Measurements from ENCODE around the gene FAM151A.
A peak's percentile ranks its signal among the peaks of the same experiment; 100 is the strongest.

FAM151A gene

GRCh38 chr1:54604051-54604450 is 19.3 kb downstream of the FAM151A start:
- peaks cover 25 to 27% of the 10 kb centered on the region in 2 donors for H3K4me1 ChIP-seq (ENCODE audit: control insufficient read depth in 1 of 2, insufficient read depth in 2 of 2, low read length in 2 of 2)
- no peak overlapping the region for H3K27ac ChIP-seq (ENCODE audit: low read depth, low read length)
- H3K9ac ChIP-seq (ENCODE audit: low read depth in 1 of 2, low read length in 2 of 2) = no peak overlapping the region
- peaks cover 28 to 62% of the 10 kb centered on the region in 2 donors for H3K36me3 ChIP-seq (ENCODE audit: control insufficient read depth in 1 of 2, insufficient read depth in 2 of 2, low read length in 2 of 2)
- no peaks in the 10 kb centered on the region for H3K27me3 ChIP-seq (ENCODE audit: control insufficient read depth in 1 of 2, insufficient read depth in 2 of 2, low read length in 2 of 2)
- no peaks in the 10 kb centered on the region for H3K9me3 ChIP-seq (ENCODE audit: control insufficient read depth in 1 of 2, low read length in 2 of 2)
- no peak overlapping the region for H3K4me3 ChIP-seq (ENCODE audit: low read depth in 1 of 2, low read length in 2 of 2)

- Histone ChIP-seq H3K9ac (ENCODE audit: low read depth in 1 of 2, low read length in 2 of 2) (no peak overlapping the region), H3K4me3 (ENCODE audit: low read depth in 1 of 2, low read length in 2 of 2) (no peak overlapping the region), H3K27ac (ENCODE audit: low read depth, low read length) (no peak overlapping the region), H3K27me3 (ENCODE audit: control insufficient read depth in 1 of 2, insufficient read depth in 2 of 2, low read length in 2 of 2) (no peaks in the 10 kb centered on the region), H3K4me1 (ENCODE audit: control insufficient read depth in 1 of 2, insufficient read depth in 2 of 2, low read length in 2 of 2) (peaks cover 25 to 27% of the 10 kb centered on the region in 2 donors), H3K9me3 (ENCODE audit: control insufficient read depth in 1 of 2, low read length in 2 of 2) (no peaks in the 10 kb centered on the region), H3K36me3 (ENCODE audit: control insufficient read depth in 1 of 2, insufficient read depth in 2 of 2, low read length in 2 of 2) (peaks cover 28 to 60% of the 10 kb centered on the region in 2 donors)
Observed at GRCh38 chr1:54603241-54603640, 20.1 kb downstream of the FAM151A start.

GRCh38 chr1:54602554-54602953 is 20.8 kb downstream of the FAM151A start:
- Histone ChIP-seq H3K9ac (ENCODE audit: low read depth in 1 of 2, low read length in 2 of 2) (no peak overlapping the region), H3K4me3 (ENCODE audit: low read depth in 1 of 2, low read length in 2 of 2) (no peak overlapping the region), H3K27me3 (ENCODE audit: control insufficient read depth in 1 of 2, insufficient read depth in 2 of 2, low read length in 2 of 2) (no peaks in the 10 kb centered on the region), H3K36me3 (ENCODE audit: control insufficient read depth in 1 of 2, insufficient read depth in 2 of 2, low read length in 2 of 2) (peaks cover 28 to 59% of the 10 kb centered on the region in 2 donors), H3K27ac (ENCODE audit: low read depth, low read length) (peak overlapping the region; percentile 10), H3K4me1 (ENCODE audit: control insufficient read depth in 1 of 2, insufficient read depth in 2 of 2, low read length in 2 of 2) (peaks cover 25 to 27% of the 10 kb centered on the region in 2 donors), H3K9me3 (ENCODE audit: control insufficient read depth in 1 of 2, low read length in 2 of 2) (no peaks in the 10 kb centered on the region)

GRCh38 chr1:54601730-54602129 is 21.6 kb downstream of the FAM151A start:
- Histone ChIP-seq H3K27ac (ENCODE audit: low read depth, low read length) (no peak overlapping the region), H3K27me3 (ENCODE audit: control insufficient read depth in 1 of 2, insufficient read depth in 2 of 2, low read length in 2 of 2) (no peaks in the 10 kb centered on the region), H3K9me3 (ENCODE audit: control insufficient read depth in 1 of 2, low read length in 2 of 2) (no peaks in the 10 kb centered on the region), H3K9ac (ENCODE audit: low read depth in 1 of 2, low read length in 2 of 2) (no peak overlapping the region), H3K4me3 (ENCODE audit: low read depth in 1 of 2, low read length in 2 of 2) (no peak overlapping the region), H3K4me1 (ENCODE audit: control insufficient read depth in 1 of 2, insufficient read depth in 2 of 2, low read length in 2 of 2) (peaks cover 25 to 26% of the 10 kb centered on the region in 2 donors), H3K36me3 (ENCODE audit: control insufficient read depth in 1 of 2, insufficient read depth in 2 of 2, low read length in 2 of 2) (peaks cover 31 to 59% of the 10 kb centered on the region in 2 donors)

- no peaks in the 10 kb centered on the region for H3K27me3 ChIP-seq (ENCODE audit: control insufficient read depth in 1 of 2, insufficient read depth in 2 of 2, low read length in 2 of 2)
- H3K4me3 ChIP-seq (ENCODE audit: low read depth in 1 of 2, low read length in 2 of 2) = no peak overlapping the region
- H3K27ac ChIP-seq (ENCODE audit: low read depth, low read length) = no peak overlapping the region
- H3K9ac ChIP-seq (ENCODE audit: low read depth in 1 of 2, low read length in 2 of 2) = no peak overlapping the region
- H3K36me3 ChIP-seq (ENCODE audit: control insufficient read depth in 1 of 2, insufficient read depth in 2 of 2, low read length in 2 of 2) = peaks cover 33 to 61% of the 10 kb centered on the region in 2 donors
- H3K9me3 ChIP-seq (ENCODE audit: control insufficient read depth in 1 of 2, low read length in 2 of 2) = no peaks in the 10 kb centered on the region
- peaks cover 20 to 22% of the 10 kb centered on the region in 2 donors for H3K4me1 ChIP-seq (ENCODE audit: control insufficient read depth in 1 of 2, insufficient read depth in 2 of 2, low read length in 2 of 2)
Observed at GRCh38 chr1:54600947-54601721, 22.2 kb downstream of the FAM151A start.

GRCh38 chr1:54599211-54599823 is 24.0 kb downstream of the FAM151A start:
- H3K36me3 ChIP-seq (ENCODE audit: control insufficient read depth in 1 of 2, insufficient read depth in 2 of 2, low read length in 2 of 2) = peaks cover 35 to 63% of the 10 kb centered on the region in 2 donors

GRCh38 chr1:54597455-54598030 is 25.8 kb downstream of the FAM151A start:
- no peak overlapping the region for H3K4me3 ChIP-seq (ENCODE audit: low read depth in 1 of 2, low read length in 2 of 2)
- H3K9me3 ChIP-seq (ENCODE audit: control insufficient read depth in 1 of 2, low read length in 2 of 2) = no peaks in the 10 kb centered on the region
- H3K27ac ChIP-seq (ENCODE audit: low read depth, low read length) = no peak overlapping the region
- no peak overlapping the region for H3K9ac ChIP-seq (ENCODE audit: low read depth in 1 of 2, low read length in 2 of 2)
- no peaks in the 10 kb centered on the region for H3K27me3 ChIP-seq (ENCODE audit: control insufficient read depth in 1 of 2, insufficient read depth in 2 of 2, low read length in 2 of 2)
- H3K36me3 ChIP-seq (ENCODE audit: control insufficient read depth in 1 of 2, insufficient read depth in 2 of 2, low read length in 2 of 2) = peaks cover 41 to 68% of the 10 kb centered on the region in 2 donors
- no peaks in the 10 kb centered on the region for H3K4me1 ChIP-seq (ENCODE audit: control insufficient read depth in 1 of 2, insufficient read depth in 2 of 2, low read length in 2 of 2)

More at GRCh38 chr1:54599211-54599823, 24.0 kb downstream of the FAM151A start:
- no peak overlapping the region for H3K27ac ChIP-seq (ENCODE audit: low read depth, low read length)
- peaks cover 9 to 10% of the 10 kb centered on the region in 2 donors for H3K4me1 ChIP-seq (ENCODE audit: control insufficient read depth in 1 of 2, insufficient read depth in 2 of 2, low read length in 2 of 2)
- no peaks in the 10 kb centered on the region for H3K9me3 ChIP-seq (ENCODE audit: control insufficient read depth in 1 of 2, low read length in 2 of 2)
- H3K9ac ChIP-seq (ENCODE audit: low read depth in 1 of 2, low read length in 2 of 2) = no peak overlapping the region
- H3K27me3 ChIP-seq (ENCODE audit: control insufficient read depth in 1 of 2, insufficient read depth in 2 of 2, low read length in 2 of 2) = no peaks in the 10 kb centered on the region
- H3K4me3 ChIP-seq (ENCODE audit: low read depth in 1 of 2, low read length in 2 of 2) = no peak overlapping the region

- peaks cover 41 to 69% of the 10 kb centered on the region in 2 donors for H3K36me3 ChIP-seq (ENCODE audit: control insufficient read depth in 1 of 2, insufficient read depth in 2 of 2, low read length in 2 of 2)
- no peak overlapping the region for H3K9ac ChIP-seq (ENCODE audit: low read depth in 1 of 2, low read length in 2 of 2)
- no peak overlapping the region for H3K4me3 ChIP-seq (ENCODE audit: low read depth in 1 of 2, low read length in 2 of 2)
- H3K27me3 ChIP-seq (ENCODE audit: control insufficient read depth in 1 of 2, insufficient read depth in 2 of 2, low read length in 2 of 2) = no peaks in the 10 kb centered on the region
- no peaks in the 10 kb centered on the region for H3K9me3 ChIP-seq (ENCODE audit: control insufficient read depth in 1 of 2, low read length in 2 of 2)
- H3K27ac ChIP-seq (ENCODE audit: low read depth, low read length) = no peak overlapping the region
- H3K4me1 ChIP-seq (ENCODE audit: control insufficient read depth in 1 of 2, insufficient read depth in 2 of 2, low read length in 2 of 2) = no peaks in the 10 kb centered on the region
Observed at GRCh38 chr1:54596756-54597155, 26.6 kb downstream of the FAM151A start.

- peaks cover 40 to 69% of the 10 kb centered on the region in 2 donors for H3K36me3 ChIP-seq (ENCODE audit: control insufficient read depth in 1 of 2, insufficient read depth in 2 of 2, low read length in 2 of 2)
- no peak overlapping the region for H3K9ac ChIP-seq (ENCODE audit: low read depth in 1 of 2, low read length in 2 of 2)
Observed at GRCh38 chr1:54595956-54596498, 27.3 kb downstream of the FAM151A start.

GRCh38 chr1:54594463-54594862 is 28.9 kb downstream of the FAM151A start:
- H3K4me3 ChIP-seq (ENCODE audit: low read depth in 1 of 2, low read length in 2 of 2) = no peak overlapping the region
- H3K4me1 ChIP-seq (ENCODE audit: control insufficient read depth in 1 of 2, insufficient read depth in 2 of 2, low read length in 2 of 2) = no peaks in the 10 kb centered on the region
- H3K9me3 ChIP-seq (ENCODE audit: control insufficient read depth in 1 of 2, low read length in 2 of 2) = no peaks in the 10 kb centered on the region
- peaks cover 37 to 72% of the 10 kb centered on the region in 2 donors for H3K36me3 ChIP-seq (ENCODE audit: control insufficient read depth in 1 of 2, insufficient read depth in 2 of 2, low read length in 2 of 2)
- H3K9ac ChIP-seq (ENCODE audit: low read depth in 1 of 2, low read length in 2 of 2) = no peak overlapping the region
- no peak overlapping the region for H3K27ac ChIP-seq (ENCODE audit: low read depth, low read length)
- H3K27me3 ChIP-seq (ENCODE audit: control insufficient read depth in 1 of 2, insufficient read depth in 2 of 2, low read length in 2 of 2) = no peaks in the 10 kb centered on the region

More at GRCh38 chr1:54595956-54596498, 27.3 kb downstream of the FAM151A start:
- H3K27ac ChIP-seq (ENCODE audit: low read depth, low read length) = no peak overlapping the region
- H3K27me3 ChIP-seq (ENCODE audit: control insufficient read depth in 1 of 2, insufficient read depth in 2 of 2, low read length in 2 of 2) = no peaks in the 10 kb centered on the region
- H3K4me3 ChIP-seq (ENCODE audit: low read depth in 1 of 2, low read length in 2 of 2) = no peak overlapping the region
- H3K9me3 ChIP-seq (ENCODE audit: control insufficient read depth in 1 of 2, low read length in 2 of 2) = no peaks in the 10 kb centered on the region
- H3K4me1 ChIP-seq (ENCODE audit: control insufficient read depth in 1 of 2, insufficient read depth in 2 of 2, low read length in 2 of 2) = no peaks in the 10 kb centered on the region

All from duodenal mucosa (tissue), 2 donors.